Measurements from ENCODE around the gene MAN1A2. TPM values are rescaled to one million over a fixed set of nuclear protein-coding genes. Genes with fewer than 3 reads are reported as not detected.

Gene MAN1A2
- total and polyA plus RNA-seq, 4 donors = 6.4 to 56.3 (median 25.3) TPM

DNA sequence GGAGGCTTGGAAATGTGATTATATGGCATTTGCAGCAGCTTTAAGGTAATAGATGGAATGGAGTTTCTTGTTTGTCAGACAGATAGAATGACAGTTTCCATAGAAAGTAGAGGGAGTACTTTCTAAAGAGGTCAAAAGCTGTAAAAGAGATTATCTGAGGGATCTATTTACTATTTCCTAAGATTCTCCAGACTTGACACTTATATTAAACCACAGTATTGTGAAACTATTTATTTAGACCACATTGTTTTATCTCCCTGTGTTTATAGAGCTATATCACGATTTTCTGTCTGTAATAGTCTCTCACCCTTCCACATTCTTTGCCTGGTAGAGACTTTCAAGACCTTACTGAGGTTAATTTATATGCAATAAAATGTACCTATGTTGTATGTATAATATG is 66.7 kb downstream of the MAN1A2 start:
- 49 to 55% methylated on average over 1 of the region's 1 CpG for WGBS, 2 donors
- Histone ChIP-seq H3K27me3 (ENCODE audit: control insufficient read depth in 3 of 3, insufficient read depth in 3 of 3, low read length in 2 of 3) (no peaks in the 10 kb centered on the region), H3K36me3 (ENCODE audit: control insufficient read depth in 4 of 4, insufficient read depth in 4 of 4, low read length in 4 of 4) (peaks cover 0 to 2% (median 0%) of the 10 kb centered on the region in 4 donors), H3K27ac (ENCODE audit: low read depth in 1 of 2, low read length in 1 of 2) (no peak overlapping the region), H3K4me3 (no peak overlapping the region), H3K9me3 (ENCODE audit: control insufficient read depth in 4 of 4, insufficient read depth in 3 of 4, low read length in 3 of 4) (no peaks in the 10 kb centered on the region), H3K9ac (ENCODE audit: insufficient read depth in 1 of 2, low read length in 2 of 2) (no peak overlapping the region), H3K4me1 (ENCODE audit: control insufficient read depth in 5 of 5, insufficient read depth in 5 of 5, low read length in 5 of 5) (no peaks in the 10 kb centered on the region)
- ATAC-seq (ENCODE audit: insufficient read depth, low FRiP score) (no peak), DNase-seq (no peak)
- TF ChIP-seq, protein P1, sequence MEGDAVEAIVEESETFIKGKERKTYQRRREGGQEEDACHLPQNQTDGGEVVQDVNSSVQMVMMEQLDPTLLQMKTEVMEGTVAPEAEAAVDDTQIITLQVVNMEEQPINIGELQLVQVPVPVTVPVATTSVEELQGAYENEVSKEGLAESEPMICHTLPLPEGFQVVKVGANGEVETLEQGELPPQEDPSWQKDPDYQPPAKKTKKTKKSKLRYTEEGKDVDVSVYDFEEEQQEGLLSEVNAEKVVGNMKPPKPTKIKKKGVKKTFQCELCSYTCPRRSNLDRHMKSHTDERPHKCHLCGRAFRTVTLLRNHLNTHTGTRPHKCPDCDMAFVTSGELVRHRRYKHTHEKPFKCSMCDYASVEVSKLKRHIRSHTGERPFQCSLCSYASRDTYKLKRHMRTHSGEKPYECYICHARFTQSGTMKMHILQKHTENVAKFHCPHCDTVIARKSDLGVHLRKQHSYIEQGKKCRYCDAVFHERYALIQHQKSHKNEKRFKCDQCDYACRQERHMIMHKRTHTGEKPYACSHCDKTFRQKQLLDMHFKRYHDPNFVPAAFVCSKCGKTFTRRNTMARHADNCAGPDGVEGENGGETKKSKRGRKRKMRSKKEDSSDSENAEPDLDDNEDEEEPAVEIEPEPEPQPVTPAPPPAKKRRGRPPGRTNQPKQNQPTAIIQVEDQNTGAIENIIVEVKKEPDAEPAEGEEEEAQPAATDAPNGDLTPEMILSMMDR (IDR thresholded peaks at IDR 0.05; ENCODE audit: control extremely low read depth, extremely low read depth) = no peak

DNA sequence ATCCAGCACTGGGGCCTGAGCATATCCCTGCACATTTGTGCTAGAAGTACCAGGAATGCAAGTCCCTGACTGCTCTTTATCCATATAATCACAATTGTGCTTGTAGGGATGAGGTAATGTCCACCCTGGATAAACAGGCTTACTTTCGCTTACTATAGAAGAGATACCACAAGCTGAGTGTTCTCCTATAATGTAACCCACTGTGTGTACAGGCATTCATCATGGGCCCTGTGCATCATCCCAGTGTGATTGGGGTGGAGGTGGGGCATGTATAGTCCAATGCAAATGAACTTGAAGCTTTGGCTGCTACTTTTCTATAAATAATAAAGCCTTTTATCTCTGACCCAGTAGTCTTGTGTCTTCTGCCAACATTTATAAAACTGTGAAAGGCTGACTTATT is 69.3 kb downstream of the MAN1A2 start:
- no peak for ATAC-seq (ENCODE audit: insufficient read depth, low FRiP score)

GRCh38 chr1:117447661-117448060 is 80.4 kb downstream of the MAN1A2 start:
- Histone ChIP-seq H3K27me3 (ENCODE audit: control insufficient read depth in 3 of 3, insufficient read depth in 3 of 3, low read length in 2 of 3) (no peaks in the 10 kb centered on the region), H3K4me3 (no peak overlapping the region), H3K36me3 (ENCODE audit: control insufficient read depth in 4 of 4, insufficient read depth in 4 of 4, low read length in 4 of 4) (peaks cover 0 to 6% (median 4%) of the 10 kb centered on the region in 4 donors), H3K4me1 (ENCODE audit: control insufficient read depth in 5 of 5, insufficient read depth in 5 of 5, low read length in 5 of 5) (no peaks in the 10 kb centered on the region), H3K9ac (ENCODE audit: insufficient read depth in 1 of 2, low read length in 2 of 2) (no peak overlapping the region), H3K9me3 (ENCODE audit: control insufficient read depth in 4 of 4, insufficient read depth in 3 of 4, low read length in 3 of 4) (peaks cover 0 to 4% (median 1%) of the 10 kb centered on the region in 4 donors), H3K27ac (ENCODE audit: low read depth in 1 of 2, low read length in 1 of 2) (no peak overlapping the region)
- DNase-seq (no peak), ATAC-seq (ENCODE audit: insufficient read depth, low FRiP score) (no peak)
- 95 to 99% methylated on average over 2 of the region's 2 CpGs for WGBS, 2 donors
- TF ChIP-seq, protein P1 (IDR thresholded peaks at IDR 0.05; ENCODE audit: control extremely low read depth, extremely low read depth) = no peak

More for the DNA sequence above, 69.3 kb downstream of the MAN1A2 start:
- H3K9me3 ChIP-seq (ENCODE audit: control insufficient read depth in 4 of 4, insufficient read depth in 3 of 4, low read length in 3 of 4) = no peaks in the 10 kb centered on the region
- no peaks in the 10 kb centered on the region for H3K4me1 ChIP-seq (ENCODE audit: control insufficient read depth in 5 of 5, insufficient read depth in 5 of 5, low read length in 5 of 5)
- H3K36me3 ChIP-seq (ENCODE audit: control insufficient read depth in 4 of 4, insufficient read depth in 4 of 4, low read length in 4 of 4) = peaks cover 0 to 2% (median 0%) of the 10 kb centered on the region in 4 donors
- no peak overlapping the region for H3K9ac ChIP-seq (ENCODE audit: insufficient read depth in 1 of 2, low read length in 2 of 2)
- H3K27me3 ChIP-seq (ENCODE audit: control insufficient read depth in 3 of 3, insufficient read depth in 3 of 3, low read length in 2 of 3) = no peaks in the 10 kb centered on the region
- DNase-seq = no peak
- H3K4me3 ChIP-seq = no peak overlapping the region
- WGBS, 2 donors = 98 to 100% methylated on average over 1 of the region's 1 CpG
- H3K27ac ChIP-seq (ENCODE audit: low read depth in 1 of 2, low read length in 1 of 2) = no peak overlapping the region
- TF ChIP-seq, protein P1 (IDR thresholded peaks at IDR 0.05; ENCODE audit: control extremely low read depth, extremely low read depth) = no peak

- H3K9me3 ChIP-seq (ENCODE audit: control insufficient read depth in 4 of 4, insufficient read depth in 3 of 4, low read length in 3 of 4) = peaks cover 0 to 4% (median 1%) of the 10 kb centered on the region in 4 donors
- TF ChIP-seq, protein P1 (IDR thresholded peaks at IDR 0.05; ENCODE audit: control extremely low read depth, extremely low read depth) = no peak
- H3K27ac ChIP-seq (ENCODE audit: low read depth in 1 of 2, low read length in 1 of 2) = no peak overlapping the region
- no peak overlapping the region for H3K9ac ChIP-seq (ENCODE audit: insufficient read depth in 1 of 2, low read length in 2 of 2)
- peaks cover 2 to 5% (median 4%) of the 10 kb centered on the region in 4 donors for H3K36me3 ChIP-seq (ENCODE audit: control insufficient read depth in 4 of 4, insufficient read depth in 4 of 4, low read length in 4 of 4)
- no peaks in the 10 kb centered on the region for H3K4me1 ChIP-seq (ENCODE audit: control insufficient read depth in 5 of 5, insufficient read depth in 5 of 5, low read length in 5 of 5)
- H3K4me3 ChIP-seq = no peak overlapping the region
- WGBS, 2 donors = 97% methylated on average over 3 of the region's 3 CpGs
- H3K27me3 ChIP-seq (ENCODE audit: control insufficient read depth in 3 of 3, insufficient read depth in 3 of 3, low read length in 2 of 3) = no peaks in the 10 kb centered on the region
- ATAC-seq (ENCODE audit: insufficient read depth, low FRiP score) = no peak
- no peak for DNase-seq
Observed at GRCh38 chr1:117452216-117452615, 85.0 kb downstream of the MAN1A2 start.

All from lung (tissue), 12 donors.